Cardiac muscle cell (in vitro differentiated cells and primary cell): ENCODE data around the gene EPHA6. TPM values are rescaled to one million over a fixed set of nuclear protein-coding genes. Genes with fewer than 3 reads are reported as not detected.

Source experiments
- DNase-seq, 2 donors: peaks; one replicate each; pipeline versions ENCODE4 v3.0.0 to v3.0.0-alpha.2; 2010 to 2017; ENCODE audit warnings: low read depth in 1 of 2, low spot score in 1 of 2
- H3K27ac ChIP-seq: fragments of 200-600 bp; sonication (generic); 2 replicates; pipeline ENCODE4 v1.5.1; 2016
- H3K27me3 ChIP-seq: fragments of 200-600 bp; sonication (generic); 2 replicates; pipeline ENCODE4 v1.6.0; 2016; ENCODE audit warnings: control low read depth
- H3K36me3 ChIP-seq: fragments of 200-600 bp; sonication (generic); 2 replicates; pipeline ENCODE4 v1.5.1; 2016; ENCODE audit warnings: control low read depth
- H3K4me1 ChIP-seq: fragments of 200-600 bp; sonication (generic); 2 replicates; pipeline ENCODE4 v1.8.1; 2017; ENCODE audit warnings: low read depth, mild to moderate bottlenecking, mixed run types
- H3K4me3 ChIP-seq: fragments of 200-600 bp; sonication (generic); 2 replicates; pipeline ENCODE4 v1.5.1; 2016; ENCODE audit warnings: mild to moderate bottlenecking
- H3K9me3 ChIP-seq: fragments of 200-600 bp; sonication (generic); 2 replicates; pipeline ENCODE4 v1.5.1; 2017; ENCODE audit warnings: low read depth, mild to moderate bottlenecking, control low read depth
- polyA plus RNA-seq: library from polyadenylated mRNA; unstranded; fragments of >200 nt; fragmentation: Nextera tagmentation; extraction: Ambion mirVana; gene quantifications from 2 replicates; pipeline ENCODE4 v1.2.1, GENCODE V29; 2016
- total RNA-seq: library from RNA; depleted of rRNA; stranded (reverse); fragments of >200 nt; gene quantifications from 2 replicates; pipeline ENCODE4 v1.2.3, GENCODE V29; 2016
- TF ChIP-seq, protein P1 (sequence below): IDR thresholded peaks from 2 replicates; pipeline ENCODE4 v1.5.1; 2012; ENCODE audit warnings: low read depth, mild to moderate bottlenecking, low read length

The EPHA6 gene
- total and polyA plus RNA-seq, 2 experiments from 2014 or later = 0.15 TPM; not detected in 1

GRCh38 chr3:97421565-97421964 is 607.2 kb downstream of the EPHA6 start:
- no peaks in the 10 kb centered on the region for H3K4me1 ChIP-seq
- no peaks in the 10 kb centered on the region for H3K27me3 ChIP-seq
- H3K36me3 ChIP-seq = no peaks in the 10 kb centered on the region
- no peak overlapping the region for H3K4me3 ChIP-seq
- no peaks in the 10 kb centered on the region for H3K9me3 ChIP-seq
- TF ChIP-seq, protein P1, sequence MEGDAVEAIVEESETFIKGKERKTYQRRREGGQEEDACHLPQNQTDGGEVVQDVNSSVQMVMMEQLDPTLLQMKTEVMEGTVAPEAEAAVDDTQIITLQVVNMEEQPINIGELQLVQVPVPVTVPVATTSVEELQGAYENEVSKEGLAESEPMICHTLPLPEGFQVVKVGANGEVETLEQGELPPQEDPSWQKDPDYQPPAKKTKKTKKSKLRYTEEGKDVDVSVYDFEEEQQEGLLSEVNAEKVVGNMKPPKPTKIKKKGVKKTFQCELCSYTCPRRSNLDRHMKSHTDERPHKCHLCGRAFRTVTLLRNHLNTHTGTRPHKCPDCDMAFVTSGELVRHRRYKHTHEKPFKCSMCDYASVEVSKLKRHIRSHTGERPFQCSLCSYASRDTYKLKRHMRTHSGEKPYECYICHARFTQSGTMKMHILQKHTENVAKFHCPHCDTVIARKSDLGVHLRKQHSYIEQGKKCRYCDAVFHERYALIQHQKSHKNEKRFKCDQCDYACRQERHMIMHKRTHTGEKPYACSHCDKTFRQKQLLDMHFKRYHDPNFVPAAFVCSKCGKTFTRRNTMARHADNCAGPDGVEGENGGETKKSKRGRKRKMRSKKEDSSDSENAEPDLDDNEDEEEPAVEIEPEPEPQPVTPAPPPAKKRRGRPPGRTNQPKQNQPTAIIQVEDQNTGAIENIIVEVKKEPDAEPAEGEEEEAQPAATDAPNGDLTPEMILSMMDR = no peak
- no peak overlapping the region for H3K27ac ChIP-seq
- DNase-seq = no peak

- Histone ChIP-seq H3K9me3 (no peaks in the 10 kb centered on the region), H3K4me3 (no peak overlapping the region), H3K36me3 (no peaks in the 10 kb centered on the region), H3K27ac (no peak overlapping the region), H3K27me3 (no peaks in the 10 kb centered on the region), H3K4me1 (no peaks in the 10 kb centered on the region)
- TF ChIP-seq, protein P1 = no peak
- DNase-seq = no peak
These were observed 610.6 kb downstream of the EPHA6 start for GRCh38 chr3:97425002-97425401.

DNA sequence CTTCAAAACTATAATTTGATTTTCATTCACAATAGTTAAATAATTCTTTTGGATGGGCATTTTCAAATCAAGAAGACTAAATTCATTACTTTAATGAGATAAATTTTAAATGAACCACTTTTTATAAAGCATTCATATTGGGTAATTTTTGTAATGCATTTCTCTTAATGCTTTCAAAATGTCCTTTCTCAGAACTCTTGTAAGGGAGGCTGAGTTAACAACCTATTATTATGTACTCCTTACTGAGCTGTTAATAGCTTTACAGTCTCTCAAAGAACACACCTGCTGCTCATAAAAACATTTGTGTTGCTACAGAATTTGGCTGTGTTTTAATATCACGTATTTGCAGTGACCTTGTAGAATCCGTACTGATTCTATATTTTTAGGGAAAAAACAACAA is 616.2 kb downstream of the EPHA6 start:
- Histone ChIP-seq H3K4me3 (no peak overlapping the region), H3K36me3 (no peaks in the 10 kb centered on the region), H3K27ac (no peak overlapping the region), H3K27me3 (no peaks in the 10 kb centered on the region), H3K9me3 (no peaks in the 10 kb centered on the region), H3K4me1 (no peaks in the 10 kb centered on the region)
- TF ChIP-seq, protein P1 = no peak
- DNase-seq = no peak

GRCh38 chr3:97432914-97433313 is 618.5 kb downstream of the EPHA6 start:
- DNase-seq = no peak
- Histone ChIP-seq H3K27me3 (no peaks in the 10 kb centered on the region), H3K4me1 (no peaks in the 10 kb centered on the region), H3K27ac (no peak overlapping the region), H3K4me3 (no peak overlapping the region), H3K36me3 (no peaks in the 10 kb centered on the region), H3K9me3 (no peaks in the 10 kb centered on the region)
- TF ChIP-seq, protein P1 = no peak

DNA sequence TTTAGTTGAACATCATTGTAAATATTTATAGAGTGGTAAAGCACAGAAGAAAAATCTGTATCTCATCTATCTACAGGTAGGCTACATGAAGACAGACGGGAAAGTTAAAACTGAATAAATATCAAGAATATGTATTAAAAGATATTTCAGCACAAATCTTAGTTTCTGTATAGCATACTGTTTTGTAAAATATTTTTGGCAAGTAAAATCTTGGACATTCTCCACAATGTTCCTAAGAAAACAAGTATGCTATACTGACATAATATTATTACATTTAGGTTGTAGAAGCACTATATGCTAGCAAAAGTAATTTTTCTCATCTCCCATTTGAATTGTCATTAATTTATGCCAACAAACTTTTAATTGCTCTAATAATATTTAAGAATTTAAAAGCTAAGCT is 623.7 kb downstream of the EPHA6 start:
- Histone ChIP-seq H3K36me3 (no peaks in the 10 kb centered on the region), H3K27ac (no peak overlapping the region), H3K4me3 (no peak overlapping the region), H3K27me3 (no peaks in the 10 kb centered on the region), H3K9me3 (no peaks in the 10 kb centered on the region), H3K4me1 (no peaks in the 10 kb centered on the region)
- TF ChIP-seq, protein P1 = no peak
- no peak for DNase-seq

GRCh38 chr3:97439373-97439772 is 625.0 kb downstream of the EPHA6 start:
- no peaks in the 10 kb centered on the region for H3K36me3 ChIP-seq
- no peak overlapping the region for H3K4me3 ChIP-seq
- TF ChIP-seq, protein P1 = no peak
- no peaks in the 10 kb centered on the region for H3K27me3 ChIP-seq
- H3K4me1 ChIP-seq = no peaks in the 10 kb centered on the region
- no peaks in the 10 kb centered on the region for H3K9me3 ChIP-seq
- DNase-seq = no peak
- H3K27ac ChIP-seq = no peak overlapping the region
